Kidney (tissue), 14 donors: ENCODE measurements around the gene LYPD4. TPM values are rescaled to one million over a fixed set of nuclear protein-coding genes. Genes with fewer than 3 reads are reported as not detected.
"Not testable (repeated sequence)": the region's sequence is repeated elsewhere in the genome, so short reads cannot be mapped to it uniquely, and the experiment has no call there.

Experiments used
- DNase-seq, 5 donors: peaks; one replicate each; pipeline ENCODE4 v3.0.0-alpha.2; 2013 to 2020
- FAIRE-seq: peaks from 2 replicates; lab custom pipeline; 2012; peaks lifted over from hg19 to GRCh38; lab: Jason Lieb, UNC
- H3K27ac ChIP-seq, 2 donors: one replicate each; pipeline ENCODE4 v1.7.0; 2013; ENCODE audit warnings: low read depth in 2 of 2, low read length in 2 of 2, inconsistent platforms in 1 of 2
- H3K27me3 ChIP-seq: one replicate; pipeline ENCODE4 v1.7.1; 2013; ENCODE audit warnings: low read length, inconsistent platforms; ENCODE audit not compliant: control insufficient read depth, insufficient read depth
- H3K36me3 ChIP-seq, 3 donors: one replicate each; pipeline versions ENCODE4 v1.7.0 to v1.7.1; 2013; ENCODE audit warnings: low read length in 3 of 3, control low read depth in 1 of 3, inconsistent platforms in 1 of 3; ENCODE audit not compliant: insufficient read depth in 3 of 3, control insufficient read depth in 2 of 3
- H3K4me1 ChIP-seq, 3 donors: one replicate each; pipeline versions ENCODE4 v1.7.0 to v1.7.1; 2013; ENCODE audit warnings: low read length in 3 of 3, inconsistent platforms in 1 of 3, low read depth in 1 of 3; ENCODE audit not compliant: control insufficient read depth in 2 of 3, insufficient read depth in 2 of 3
- H3K4me3 ChIP-seq, 3 donors: one replicate each; pipeline versions ENCODE4 v1.7.0 to v1.8.1; 2013; ENCODE audit warnings: low read length in 3 of 3, control low read depth in 1 of 3, inconsistent platforms in 1 of 3
- H3K9ac ChIP-seq, 3 donors: one replicate each; pipeline versions ENCODE4 v1.7.0 to v1.7.1; 2013; ENCODE audit warnings: low read length in 3 of 3, control low read depth in 1 of 3, inconsistent platforms in 1 of 3
- H3K9me3 ChIP-seq, 3 donors: one replicate each; pipeline versions ENCODE4 v1.7.0 to v1.7.1; 2013; ENCODE audit warnings: low read length in 3 of 3, control low read depth in 1 of 3, inconsistent platforms in 1 of 3; ENCODE audit not compliant: control insufficient read depth in 2 of 3, insufficient read depth in 1 of 3
- intact Hi-C: fragments of 100-400 bp; cut with DNase I; formaldehyde crosslinking; loops from one replicate; pipeline ENCODE4 v1.11.1; 2022
- polyA plus RNA-seq: library from polyadenylated mRNA; stranded (reverse); fragments of 350-450 nt; fragmentation: Illumina TruSeq; extraction: RNeasy Lipid Tissue Mini Kit (QIAGEN cat#74804); gene quantifications from one replicate; pipeline ENCODE4 v1.2.3, GENCODE V29; 2014; ENCODE audit warnings: low read depth, low replicate concordance; ENCODE audit not compliant: insufficient read depth
- total RNA-seq: library from RNA; stranded (reverse); fragmentation: NEBNext Ultra II Directional; extraction: Animal tissue kit (Norgen Biotek cat#: 25700); gene quantifications from one replicate; pipeline ENCODE4 v1.2.1, GENCODE V29; 2021
- TF ChIP-seq, protein P1 (sequence below): IDR thresholded peaks from 3 replicates; pipeline ENCODE4 v1.5.1; 2012; ENCODE audit warnings: mild to moderate bottlenecking, moderate library complexity, borderline replicate concordance; ENCODE audit not compliant: insufficient read depth; ENCODE audit errors: extremely low read depth
- donor health status: control.
- donor health status: control.
- donor health status: control.
- donor health status: control.
- donor health status: control.
- donor health status: DM: yes; HTN: yes; CAD: no.
- donor health status: Normal renal cell carcinoma (clear cell type).

The LYPD4 gene
- total and polyA plus RNA-seq, 2 donors from 2014 or later, result not detected

DNA sequence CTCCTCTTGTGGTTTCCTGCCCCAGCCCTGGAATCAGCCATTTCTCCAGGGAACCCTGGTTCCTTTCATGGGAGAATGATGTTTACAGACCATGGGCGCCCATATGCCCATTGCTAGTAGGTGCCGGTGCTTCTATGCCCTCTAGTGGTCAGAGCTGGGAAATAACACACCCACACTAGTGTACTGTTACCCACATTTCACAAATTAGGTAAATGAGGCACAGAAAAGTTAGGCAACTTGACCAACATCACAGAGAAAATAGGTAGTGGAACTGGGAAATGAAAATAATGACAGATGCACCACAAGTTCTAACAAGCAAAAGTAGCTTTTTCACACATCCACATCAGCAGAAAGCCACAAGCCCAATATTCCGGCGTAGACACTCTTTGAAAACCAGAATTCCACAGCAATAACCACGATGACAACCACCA is 49.4 kb downstream of the LYPD4 start:
- no peaks in the 10 kb centered on the region for H3K36me3 ChIP-seq
- DNase-seq, result peak in 3 of 5 donors; percentile 27 to 33 (median 31)
- TF ChIP-seq, protein P1, sequence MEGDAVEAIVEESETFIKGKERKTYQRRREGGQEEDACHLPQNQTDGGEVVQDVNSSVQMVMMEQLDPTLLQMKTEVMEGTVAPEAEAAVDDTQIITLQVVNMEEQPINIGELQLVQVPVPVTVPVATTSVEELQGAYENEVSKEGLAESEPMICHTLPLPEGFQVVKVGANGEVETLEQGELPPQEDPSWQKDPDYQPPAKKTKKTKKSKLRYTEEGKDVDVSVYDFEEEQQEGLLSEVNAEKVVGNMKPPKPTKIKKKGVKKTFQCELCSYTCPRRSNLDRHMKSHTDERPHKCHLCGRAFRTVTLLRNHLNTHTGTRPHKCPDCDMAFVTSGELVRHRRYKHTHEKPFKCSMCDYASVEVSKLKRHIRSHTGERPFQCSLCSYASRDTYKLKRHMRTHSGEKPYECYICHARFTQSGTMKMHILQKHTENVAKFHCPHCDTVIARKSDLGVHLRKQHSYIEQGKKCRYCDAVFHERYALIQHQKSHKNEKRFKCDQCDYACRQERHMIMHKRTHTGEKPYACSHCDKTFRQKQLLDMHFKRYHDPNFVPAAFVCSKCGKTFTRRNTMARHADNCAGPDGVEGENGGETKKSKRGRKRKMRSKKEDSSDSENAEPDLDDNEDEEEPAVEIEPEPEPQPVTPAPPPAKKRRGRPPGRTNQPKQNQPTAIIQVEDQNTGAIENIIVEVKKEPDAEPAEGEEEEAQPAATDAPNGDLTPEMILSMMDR, result peak; percentile 50
- no peak overlapping the region for H3K4me3 ChIP-seq
- no peaks in the 10 kb centered on the region for H3K27me3 ChIP-seq
- no peak overlapping the region for H3K27ac ChIP-seq
- no peaks in the 10 kb centered on the region for H3K4me1 ChIP-seq
- intact Hi-C loops, result no loop called here
- no peaks in the 10 kb centered on the region for H3K9me3 ChIP-seq
- H3K9ac ChIP-seq, result no peak overlapping the region
- no peak for FAIRE-seq

DNA sequence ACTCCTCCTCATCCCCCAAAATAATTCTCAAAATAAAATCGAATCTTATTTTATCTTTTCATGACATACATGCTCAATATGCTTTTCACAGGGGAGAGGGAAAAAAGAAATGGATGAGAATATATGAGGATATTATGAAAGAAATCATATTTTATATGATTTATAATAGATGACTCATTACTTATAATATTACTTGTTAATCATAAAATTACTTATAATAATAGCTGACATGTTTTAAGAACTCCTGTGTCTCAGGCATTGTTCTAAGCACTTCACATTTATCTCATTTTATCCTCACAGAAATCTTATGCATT is 51.1 kb downstream of the LYPD4 start:
- Histone ChIP-seq H3K36me3 (no peaks in the 10 kb centered on the region), H3K9ac (no peak overlapping the region), H3K9me3 (no peaks in the 10 kb centered on the region), H3K27ac (no peak overlapping the region), H3K4me1 (no peaks in the 10 kb centered on the region), H3K27me3 (no peaks in the 10 kb centered on the region), H3K4me3 (no peak overlapping the region)
- DNase-seq, result no peak
- peak; percentile 32 for FAIRE-seq
- TF ChIP-seq, protein P1, result no peak
- intact Hi-C loops, result no loop called here

DNA sequence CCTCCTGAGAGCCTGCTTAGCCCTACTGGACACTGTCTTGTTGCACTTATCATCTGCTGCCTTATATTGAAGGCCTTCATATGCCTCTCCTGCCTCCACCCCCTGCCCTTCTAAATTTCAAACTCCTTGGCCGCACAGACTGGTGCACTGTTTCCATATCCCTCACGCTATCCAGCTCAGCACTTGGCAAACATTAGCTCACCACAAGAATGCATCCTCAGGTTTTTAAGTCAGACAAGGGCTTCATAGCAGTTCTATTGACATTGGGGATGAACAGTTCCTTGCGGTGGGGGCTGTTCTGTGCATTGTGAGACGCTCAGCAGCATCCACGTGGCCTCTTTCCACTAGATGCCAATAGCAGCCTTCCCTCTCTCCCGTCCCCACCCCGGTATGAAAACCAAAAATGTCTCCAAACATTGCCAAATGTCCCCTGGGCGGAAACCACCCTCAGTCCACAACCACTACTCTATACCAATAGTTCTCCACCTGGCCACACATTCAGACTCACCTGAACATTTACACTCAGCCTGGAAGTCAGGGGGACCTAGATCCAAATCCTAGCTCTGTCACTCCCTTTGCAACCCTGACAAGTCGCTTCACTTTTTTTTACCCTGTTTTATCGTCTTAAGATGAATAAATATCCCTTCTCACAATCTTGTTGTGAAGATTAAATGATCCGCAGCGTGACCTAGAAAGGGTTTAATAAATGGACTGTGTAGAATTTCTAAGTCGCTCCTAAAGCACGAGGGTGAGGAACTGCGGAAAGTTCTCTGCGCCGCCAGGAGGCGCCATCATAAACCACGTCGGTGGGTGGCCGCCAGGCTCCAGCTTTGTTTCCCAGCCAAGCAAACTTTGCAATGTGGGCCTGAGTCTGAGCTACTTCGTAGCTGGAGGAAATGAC is 51.7 kb downstream of the LYPD4 start:
- TF ChIP-seq, protein P1, result peak; percentile 51
- FAIRE-seq (no peak), DNase-seq (peak in 4 of 5 donors; percentile 39 to 52 (median 43))
- Histone ChIP-seq H3K4me3 (no peak overlapping the region), H3K9me3 (no peaks in the 10 kb centered on the region), H3K27me3 (no peaks in the 10 kb centered on the region), H3K4me1 (no peaks in the 10 kb centered on the region), H3K36me3 (no peaks in the 10 kb centered on the region), H3K27ac (no peak overlapping the region), H3K9ac (no peak overlapping the region)
- intact Hi-C loops, result no loop called here

DNA sequence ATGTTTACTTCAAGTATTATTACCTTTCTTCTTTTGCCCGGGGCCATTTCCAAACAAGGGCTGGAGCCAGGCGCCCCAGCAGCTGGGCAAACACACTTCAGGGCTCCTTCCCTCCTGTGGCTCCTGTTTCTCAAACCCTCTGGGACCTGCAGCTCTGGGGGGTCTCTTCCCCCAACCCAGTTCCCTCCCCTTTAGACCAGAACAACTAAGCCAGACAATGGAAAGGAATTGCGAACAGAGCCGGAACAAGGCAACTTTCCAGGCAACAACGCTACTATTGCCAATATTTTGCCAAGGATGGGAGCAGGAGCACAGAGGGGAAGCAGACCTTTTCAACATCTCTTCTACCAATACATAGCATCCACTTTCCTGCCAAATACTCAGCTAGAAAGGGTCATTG is 55.4 kb downstream of the LYPD4 start:
- intact Hi-C loops, H3K4me1 ChIP-seq, H3K9me3 ChIP-seq, DNase-seq, H3K27ac ChIP-seq, FAIRE-seq, H3K9ac ChIP-seq, H3K27me3 ChIP-seq, H3K4me3 ChIP-seq, H3K36me3 ChIP-seq: not testable (repeated sequence)

DNA sequence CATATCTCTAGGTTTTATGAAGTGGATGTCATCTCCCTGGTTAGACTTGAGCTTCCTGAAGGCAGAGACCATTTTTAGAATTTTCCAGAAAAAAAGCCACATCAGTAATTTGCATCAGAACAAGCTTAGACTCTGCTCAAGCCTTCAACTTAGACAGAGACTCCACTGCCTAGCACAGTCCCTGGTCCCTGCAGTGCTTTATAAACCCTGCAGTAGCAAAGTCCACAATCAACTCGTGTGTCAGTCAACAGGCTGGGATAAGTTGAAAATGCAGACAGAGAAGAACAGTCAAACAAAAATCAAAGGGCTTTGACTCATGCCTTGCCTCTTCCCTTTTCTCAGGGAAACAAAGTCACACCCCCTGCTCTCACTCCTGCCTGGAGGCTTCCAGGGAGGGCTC is 56.0 kb downstream of the LYPD4 start:
- H3K4me1 ChIP-seq, H3K27me3 ChIP-seq, intact Hi-C loops, H3K9ac ChIP-seq, FAIRE-seq, DNase-seq, H3K4me3 ChIP-seq, H3K27ac ChIP-seq, H3K36me3 ChIP-seq, H3K9me3 ChIP-seq: not testable (repeated sequence)
